Tibial nerve (tissue), 4 donors: ENCODE results near the gene PHF12. TPM values are rescaled to one million over a fixed set of nuclear protein-coding genes. Genes with fewer than 3 reads are reported as not detected.

Experiments
- DNase-seq, 2 donors: peaks; one replicate each; pipeline ENCODE4 v3.0.0-alpha.2; 2019; ENCODE audit warnings: low spot score in 2 of 2
- H3K27ac ChIP-seq, 4 donors: fragments of 200-600 bp; sonication (generic) in 3 of 4; one replicate each; pipeline ENCODE4 v1.5.1; 2017 to 2019; ENCODE audit warnings: mild to moderate bottlenecking in 1 of 4
- H3K27me3 ChIP-seq, 2 donors: fragments of 200-600 bp; sonication (generic) in 1 of 2; one replicate each; pipeline versions ENCODE4 v1.5.1 to v1.6.0; 2017 to 2019
- H3K36me3 ChIP-seq, 3 donors: fragments of 200-600 bp; sonication (generic); one replicate each; pipeline ENCODE4 v1.5.1; 2018 to 2019
- H3K4me1 ChIP-seq, 4 donors: fragments of 200-600 bp; sonication (generic) in 3 of 4; one replicate each; pipeline ENCODE4 v1.5.1; 2017 to 2019
- H3K4me3 ChIP-seq, 4 donors: fragments of 200-600 bp; sonication (generic) in 3 of 4; one replicate each; pipeline ENCODE4 v1.5.1; 2017 to 2019; ENCODE audit warnings: mild to moderate bottlenecking in 1 of 4, moderate library complexity in 1 of 4
- H3K9me3 ChIP-seq, 4 donors: fragments of 200-600 bp; sonication (generic) in 3 of 4; one replicate each; pipeline ENCODE4 v1.5.1; 2017 to 2019
- EP300 ChIP-seq, 2 donors: sonication (generic); formaldehyde crosslinking; IDR thresholded peaks; one replicate each; pipeline ENCODE4 v1.6.1; 2017; ENCODE audit warnings: antibody characterized with exemption in 2 of 2, mild to moderate bottlenecking in 1 of 2
- POLR2A ChIP-seq, 2 donors: fragments of 450-650 bp; IDR thresholded peaks; one replicate each; pipeline ENCODE4 v1.6.1; 2017; ENCODE audit warnings: antibody characterized with exemption in 2 of 2, mild to moderate bottlenecking in 2 of 2, moderate library complexity in 2 of 2
- whole genome bisulfite sequencing, 2 donors: methylation state at CpG; one replicate each; pipeline ENCODE4 v1.1.5; 2018; 5-methylcytosine and 5-hydroxymethylcytosine counted together
- total RNA-seq, 4 donors: library from RNA; depleted of rRNA; stranded (reverse); fragments of >200 nt; gene quantifications; one replicate each; pipeline ENCODE4 v1.1.0, GENCODE V29; 2016
- TF ChIP-seq, protein P1 (sequence below), 5 experiments: fragments of 200-600 bp in 3 of 5; fragments of 450-650 bp in 2 of 5; sonication (generic) in 3 of 5; IDR thresholded peaks; one replicate each; pipeline ENCODE4 v1.5.1; 2016 to 2019; ENCODE audit warnings: antibody characterized with exemption in 5 of 5, mild to moderate bottlenecking in 3 of 5, moderate library complexity in 2 of 5

The PHF12 gene
- total RNA-seq, 4 donors from 2014 or later, result 45.7 to 95.1 (median 49.6) TPM

DNA sequence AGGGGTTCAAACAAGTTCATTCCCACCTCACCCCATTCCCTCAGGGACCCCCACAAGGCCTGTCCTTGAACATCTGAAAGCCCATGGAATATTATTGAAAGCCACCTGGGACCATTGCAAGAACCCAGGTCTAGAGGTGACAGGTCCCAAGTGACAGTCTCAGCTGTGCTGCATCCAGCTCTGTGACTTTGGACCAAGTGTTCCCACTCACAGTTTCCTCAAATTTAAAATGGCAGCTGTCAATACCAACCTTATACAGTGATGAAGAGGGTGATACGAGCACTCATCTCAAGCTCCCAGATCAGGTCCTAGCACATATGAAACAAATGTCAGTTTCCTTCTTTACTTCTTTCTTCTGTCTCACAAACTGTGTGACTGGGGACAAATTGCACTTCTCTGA is 87.4 kb downstream of the PHF12 start:
- Histone ChIP-seq H3K4me1 (no peaks in the 10 kb centered on the region), H3K4me3 (no peak overlapping the region), H3K9me3 (no peaks in the 10 kb centered on the region), H3K27me3 (no peaks in the 10 kb centered on the region), H3K27ac (no peak overlapping the region), H3K36me3 (peaks cover 0 to 31% (median 3%) of the 10 kb centered on the region in 3 donors)
- DNase-seq, result no peak
- TF ChIP-seq POLR2A (IDR thresholded peaks at IDR 0.05) (no peak), EP300 (IDR thresholded peaks at IDR 0.05) (no peak)
- TF ChIP-seq, protein P1, sequence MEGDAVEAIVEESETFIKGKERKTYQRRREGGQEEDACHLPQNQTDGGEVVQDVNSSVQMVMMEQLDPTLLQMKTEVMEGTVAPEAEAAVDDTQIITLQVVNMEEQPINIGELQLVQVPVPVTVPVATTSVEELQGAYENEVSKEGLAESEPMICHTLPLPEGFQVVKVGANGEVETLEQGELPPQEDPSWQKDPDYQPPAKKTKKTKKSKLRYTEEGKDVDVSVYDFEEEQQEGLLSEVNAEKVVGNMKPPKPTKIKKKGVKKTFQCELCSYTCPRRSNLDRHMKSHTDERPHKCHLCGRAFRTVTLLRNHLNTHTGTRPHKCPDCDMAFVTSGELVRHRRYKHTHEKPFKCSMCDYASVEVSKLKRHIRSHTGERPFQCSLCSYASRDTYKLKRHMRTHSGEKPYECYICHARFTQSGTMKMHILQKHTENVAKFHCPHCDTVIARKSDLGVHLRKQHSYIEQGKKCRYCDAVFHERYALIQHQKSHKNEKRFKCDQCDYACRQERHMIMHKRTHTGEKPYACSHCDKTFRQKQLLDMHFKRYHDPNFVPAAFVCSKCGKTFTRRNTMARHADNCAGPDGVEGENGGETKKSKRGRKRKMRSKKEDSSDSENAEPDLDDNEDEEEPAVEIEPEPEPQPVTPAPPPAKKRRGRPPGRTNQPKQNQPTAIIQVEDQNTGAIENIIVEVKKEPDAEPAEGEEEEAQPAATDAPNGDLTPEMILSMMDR (IDR thresholded peaks at IDR 0.05), result no peak
- WGBS, 2 donors, result 88 to 100% methylated on average over 1 of the region's 1 CpG

- DNase-seq, result no peak
- no peak for TF ChIP-seq POLR2A (IDR thresholded peaks at IDR 0.05)
- TF ChIP-seq EP300 (IDR thresholded peaks at IDR 0.05), result no peak
- TF ChIP-seq, protein P1 (IDR thresholded peaks at IDR 0.05), result no peak
- no peaks in the 10 kb centered on the region for H3K27me3 ChIP-seq
- H3K4me3 ChIP-seq, result no peak overlapping the region
- H3K4me1 ChIP-seq, result no peaks in the 10 kb centered on the region
- 93% methylated on average over 3 of the region's 3 CpGs for WGBS, 2 donors
- no peak overlapping the region for H3K27ac ChIP-seq
- no peaks in the 10 kb centered on the region for H3K9me3 ChIP-seq
- peaks cover 0 to 45% (median 10%) of the 10 kb centered on the region in 3 donors for H3K36me3 ChIP-seq
Observed at GRCh38 chr17:28862561-28862960, 88.8 kb downstream of the PHF12 start.

GRCh38 chr17:28861393-28862203 is 89.7 kb downstream of the PHF12 start:
- Histone ChIP-seq H3K27ac (no peak overlapping the region), H3K4me1 (no peaks in the 10 kb centered on the region), H3K4me3 (no peak overlapping the region), H3K9me3 (no peaks in the 10 kb centered on the region), H3K27me3 (no peaks in the 10 kb centered on the region), H3K36me3 (peaks cover 0 to 54% (median 10%) of the 10 kb centered on the region in 3 donors)
- no peak for DNase-seq
- no peak for TF ChIP-seq EP300 (IDR thresholded peaks at IDR 0.05)
- TF ChIP-seq, protein P1 (IDR thresholded peaks at IDR 0.05), result no peak
- no peak for TF ChIP-seq POLR2A (IDR thresholded peaks at IDR 0.05)
- 60 to 66% methylated on average over 8 of the region's 8 CpGs for WGBS, 2 donors

DNA sequence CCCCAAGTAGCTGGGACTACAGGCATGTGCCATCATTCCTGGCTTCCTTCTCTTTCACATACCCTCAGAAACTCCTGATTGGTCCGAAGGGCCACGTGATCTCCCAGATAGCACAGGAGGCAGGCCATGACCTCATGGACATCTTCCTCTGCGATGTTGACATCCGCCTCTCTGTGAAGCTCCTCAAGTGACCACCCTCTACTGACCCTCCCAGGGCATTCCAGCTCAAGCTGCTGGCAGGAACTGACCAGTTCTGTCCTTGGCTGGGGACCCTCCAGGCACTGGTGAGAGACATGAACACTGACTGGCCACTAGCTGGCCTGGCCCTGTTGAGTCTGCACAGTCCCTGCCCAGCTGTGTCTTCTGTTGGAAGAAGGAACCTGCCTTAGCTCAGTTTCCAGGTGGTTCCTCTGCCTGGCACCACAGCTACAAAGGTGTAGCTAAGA is 90.9 kb downstream of the PHF12 start:
- Histone ChIP-seq H3K27ac (no peak overlapping the region), H3K36me3 (peaks cover 0 to 60% (median 10%) of the 10 kb centered on the region in 3 donors), H3K9me3 (no peaks in the 10 kb centered on the region), H3K4me1 (peaks cover 0 to 8% (median 4%) of the 10 kb centered on the region in 4 donors), H3K27me3 (no peaks in the 10 kb centered on the region), H3K4me3 (no peak overlapping the region)
- DNase-seq, result no peak
- TF ChIP-seq EP300 (IDR thresholded peaks at IDR 0.05) (no peak), POLR2A (IDR thresholded peaks at IDR 0.05) (no peak)
- TF ChIP-seq, protein P1 (IDR thresholded peaks at IDR 0.05), result no peak
- 91 to 93% methylated on average over 4 of the region's 4 CpGs for WGBS, 2 donors

DNA sequence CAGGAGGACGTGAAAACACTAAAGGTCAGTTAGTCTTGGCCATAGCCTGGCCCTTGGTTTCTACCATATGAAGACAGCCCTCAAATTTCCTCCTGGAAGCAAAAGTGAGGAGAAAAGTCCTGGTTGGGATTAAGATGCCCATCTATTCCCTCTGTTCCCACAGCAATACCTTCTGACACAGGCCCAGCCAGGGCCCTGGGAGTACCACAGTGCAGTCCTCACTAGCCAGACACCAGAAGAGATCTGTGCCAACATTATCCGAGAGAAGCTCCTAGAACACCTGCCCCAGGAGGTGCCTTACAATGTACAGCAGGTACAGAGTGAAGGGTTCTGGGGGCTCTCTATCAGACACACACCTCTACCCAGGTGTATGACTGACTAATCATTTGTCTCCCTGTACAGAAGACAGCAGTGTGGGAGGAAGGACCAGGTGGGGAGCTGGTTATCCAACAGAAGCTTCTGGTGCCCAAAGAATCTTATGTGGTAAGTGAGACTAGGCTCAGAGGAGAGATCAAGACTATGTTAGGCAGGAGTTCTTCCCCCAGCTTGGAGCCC is 92.4 kb downstream of the PHF12 start:
- Histone ChIP-seq H3K27ac (no peak overlapping the region), H3K36me3 (peaks cover 0 to 60% (median 10%) of the 10 kb centered on the region in 3 donors), H3K4me3 (no peak overlapping the region), H3K4me1 (peaks cover 0 to 17% (median 8%) of the 10 kb centered on the region in 4 donors), H3K27me3 (no peaks in the 10 kb centered on the region), H3K9me3 (no peaks in the 10 kb centered on the region)
- TF ChIP-seq EP300 (IDR thresholded peaks at IDR 0.05), result no peak
- no peak for TF ChIP-seq POLR2A (IDR thresholded peaks at IDR 0.05)
- TF ChIP-seq, protein P1 (IDR thresholded peaks at IDR 0.05), result no peak
- 54 to 86% methylated on average over 2 of the region's 2 CpGs for WGBS, 2 donors
- no peak for DNase-seq
